Measurements from ENCODE around the gene RNGTT.

Gene RNGTT

GRCh38 chr6:88815491-88815890 lies 147.9 kb downstream of the RNGTT start:
- no peak overlapping the region for H3K4me3 ChIP-seq (ENCODE audit: low read depth, low read length)
- no peaks in the 10 kb centered on the region for H3K36me3 ChIP-seq
- no peaks in the 10 kb centered on the region for H3K9me3 ChIP-seq (ENCODE audit: severe bottlenecking)
- TF ChIP-seq CTCF (IDR thresholded peaks at IDR 0.05; ENCODE audit: low read depth, low read length) = no peak
- no peak overlapping the region for H3K27ac ChIP-seq
- DNase-seq = no peak
- no peaks in the 10 kb centered on the region for H3K27me3 ChIP-seq (ENCODE audit: insufficient read depth, low read depth, severe bottlenecking)

DNA sequence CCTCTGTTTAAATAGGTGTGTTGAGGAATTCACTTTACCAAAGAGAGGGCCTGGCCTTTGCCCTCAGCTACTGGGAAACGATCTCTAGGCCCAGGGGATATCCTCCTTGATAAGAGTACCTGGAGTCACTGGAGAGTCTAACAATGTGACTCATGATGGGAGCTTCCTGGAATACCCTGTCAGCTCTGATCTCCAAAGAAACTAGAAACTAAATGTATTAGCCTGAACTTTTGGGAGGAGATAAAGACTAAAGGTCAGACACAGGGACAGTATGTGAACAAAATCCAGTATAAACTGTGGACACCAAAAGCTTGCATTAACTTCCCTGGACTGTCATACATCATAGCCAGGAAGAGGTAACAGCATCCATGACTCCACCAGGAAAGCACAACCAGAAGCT lies 148.5 kb downstream of the RNGTT start:
- no peaks in the 10 kb centered on the region for H3K9me3 ChIP-seq (ENCODE audit: severe bottlenecking)
- H3K27ac ChIP-seq = no peak overlapping the region
- no peak for DNase-seq
- no peak for TF ChIP-seq CTCF (IDR thresholded peaks at IDR 0.05; ENCODE audit: low read depth, low read length)
- H3K4me3 ChIP-seq (ENCODE audit: low read depth, low read length) = no peak overlapping the region
- no peaks in the 10 kb centered on the region for H3K36me3 ChIP-seq
- no peaks in the 10 kb centered on the region for H3K27me3 ChIP-seq (ENCODE audit: insufficient read depth, low read depth, severe bottlenecking)

DNA sequence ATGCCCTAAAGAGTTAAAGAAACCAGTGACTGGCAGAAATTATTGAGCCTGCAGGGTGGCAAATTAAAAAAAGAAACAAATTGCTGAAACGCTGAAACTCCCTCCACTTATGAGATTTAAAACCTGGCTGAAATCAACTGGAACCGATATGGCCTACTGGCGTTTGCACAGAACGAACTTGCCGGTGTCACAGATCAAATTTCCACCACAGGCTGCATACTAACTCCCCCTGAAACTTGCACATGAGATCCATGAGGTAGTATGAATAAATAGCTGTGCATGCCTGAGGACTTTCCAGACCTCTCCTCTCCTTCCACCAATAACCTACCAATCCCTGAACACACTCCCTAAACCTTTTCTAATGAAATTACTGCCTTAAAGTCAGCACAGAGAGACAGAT lies 150.4 kb downstream of the RNGTT start:
- no peak for DNase-seq
- H3K4me3 ChIP-seq (ENCODE audit: low read depth, low read length) = no peak overlapping the region
- TF ChIP-seq CTCF (IDR thresholded peaks at IDR 0.05; ENCODE audit: low read depth, low read length) = no peak
- no peak overlapping the region for H3K27ac ChIP-seq
- H3K9me3 ChIP-seq (ENCODE audit: severe bottlenecking) = no peaks in the 10 kb centered on the region
- no peaks in the 10 kb centered on the region for H3K36me3 ChIP-seq
- H3K27me3 ChIP-seq (ENCODE audit: insufficient read depth, low read depth, severe bottlenecking) = no peaks in the 10 kb centered on the region

DNA sequence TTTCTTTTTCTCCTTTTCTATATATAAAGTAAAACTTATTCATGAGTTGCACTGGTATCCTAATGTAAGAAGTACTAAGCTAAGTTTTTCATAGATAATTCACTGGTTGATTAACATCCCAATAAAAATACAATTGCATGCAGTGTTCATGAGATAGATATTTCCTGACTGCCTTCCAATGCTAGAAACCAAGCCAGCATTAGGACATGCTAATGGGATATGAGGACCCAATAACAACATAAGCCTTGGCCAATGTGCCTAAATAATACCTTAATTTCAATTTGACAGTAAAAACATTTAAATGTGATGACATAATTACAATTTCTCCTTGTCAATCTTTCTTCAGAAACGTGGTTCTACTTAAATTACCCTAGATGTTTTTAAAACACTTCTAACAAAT lies 152.7 kb downstream of the RNGTT start:
- DNase-seq = no peak

GRCh38 chr6:88810089-88810488 lies 153.3 kb downstream of the RNGTT start:
- no peak for DNase-seq
- Histone ChIP-seq H3K4me3 (ENCODE audit: low read depth, low read length) (no peak overlapping the region), H3K36me3 (no peaks in the 10 kb centered on the region), H3K27me3 (ENCODE audit: insufficient read depth, low read depth, severe bottlenecking) (no peaks in the 10 kb centered on the region), H3K27ac (no peak overlapping the region), H3K9me3 (ENCODE audit: severe bottlenecking) (no peaks in the 10 kb centered on the region)
- no peak for TF ChIP-seq CTCF (IDR thresholded peaks at IDR 0.05; ENCODE audit: low read depth, low read length)

More for the DNA sequence above, 152.7 kb downstream of the RNGTT start:
- no peak overlapping the region for H3K27ac ChIP-seq
- no peaks in the 10 kb centered on the region for H3K9me3 ChIP-seq (ENCODE audit: severe bottlenecking)
- no peak for TF ChIP-seq CTCF (IDR thresholded peaks at IDR 0.05; ENCODE audit: low read depth, low read length)
- H3K4me3 ChIP-seq (ENCODE audit: low read depth, low read length) = no peak overlapping the region
- H3K27me3 ChIP-seq (ENCODE audit: insufficient read depth, low read depth, severe bottlenecking) = no peaks in the 10 kb centered on the region
- no peaks in the 10 kb centered on the region for H3K36me3 ChIP-seq

DNA sequence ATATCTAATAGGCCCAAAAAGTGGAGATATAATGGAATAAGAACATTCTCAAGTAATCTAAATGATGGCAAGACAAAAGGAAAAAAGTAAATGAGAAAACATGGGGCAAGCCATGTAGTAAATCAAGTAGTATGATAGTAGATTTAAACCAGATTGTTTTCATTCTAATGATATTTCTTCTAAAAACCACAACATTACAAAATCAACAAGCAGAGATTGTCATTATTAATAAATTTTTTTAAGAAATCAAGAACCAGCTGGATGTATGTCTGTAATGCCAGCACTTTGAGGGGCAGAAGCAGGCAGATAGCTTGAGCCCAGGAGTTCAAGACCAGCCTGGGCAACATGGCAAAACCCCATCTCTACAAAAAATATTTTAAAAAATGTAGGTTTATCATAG lies 155.0 kb downstream of the RNGTT start:
- Histone ChIP-seq H3K27ac (no peak overlapping the region), H3K4me3 (ENCODE audit: low read depth, low read length) (no peak overlapping the region), H3K36me3 (no peaks in the 10 kb centered on the region), H3K27me3 (ENCODE audit: insufficient read depth, low read depth, severe bottlenecking) (no peaks in the 10 kb centered on the region), H3K9me3 (ENCODE audit: severe bottlenecking) (no peaks in the 10 kb centered on the region)
- TF ChIP-seq CTCF (IDR thresholded peaks at IDR 0.05; ENCODE audit: low read depth, low read length) = no peak
- no peak for DNase-seq

Measured in WERI-Rb-1 (cell line).